Stimulated activated CD4-positive, alpha-beta T cell treated with anti-CD3 and anti-CD28 coated beads, Interleukin-1b, Interleukin-23, amount 100 ng/mL, for 24 hours (primary cell): ENCODE measurements around the gene DBI.

Experiments used
- DNase-seq, 4 experiments: peaks; one replicate each; pipeline ENCODE4 v3.0.0-alpha.2; 2020; ENCODE audit warnings: low read depth in 4 of 4, low spot score in 1 of 4

The DBI gene

DNA sequence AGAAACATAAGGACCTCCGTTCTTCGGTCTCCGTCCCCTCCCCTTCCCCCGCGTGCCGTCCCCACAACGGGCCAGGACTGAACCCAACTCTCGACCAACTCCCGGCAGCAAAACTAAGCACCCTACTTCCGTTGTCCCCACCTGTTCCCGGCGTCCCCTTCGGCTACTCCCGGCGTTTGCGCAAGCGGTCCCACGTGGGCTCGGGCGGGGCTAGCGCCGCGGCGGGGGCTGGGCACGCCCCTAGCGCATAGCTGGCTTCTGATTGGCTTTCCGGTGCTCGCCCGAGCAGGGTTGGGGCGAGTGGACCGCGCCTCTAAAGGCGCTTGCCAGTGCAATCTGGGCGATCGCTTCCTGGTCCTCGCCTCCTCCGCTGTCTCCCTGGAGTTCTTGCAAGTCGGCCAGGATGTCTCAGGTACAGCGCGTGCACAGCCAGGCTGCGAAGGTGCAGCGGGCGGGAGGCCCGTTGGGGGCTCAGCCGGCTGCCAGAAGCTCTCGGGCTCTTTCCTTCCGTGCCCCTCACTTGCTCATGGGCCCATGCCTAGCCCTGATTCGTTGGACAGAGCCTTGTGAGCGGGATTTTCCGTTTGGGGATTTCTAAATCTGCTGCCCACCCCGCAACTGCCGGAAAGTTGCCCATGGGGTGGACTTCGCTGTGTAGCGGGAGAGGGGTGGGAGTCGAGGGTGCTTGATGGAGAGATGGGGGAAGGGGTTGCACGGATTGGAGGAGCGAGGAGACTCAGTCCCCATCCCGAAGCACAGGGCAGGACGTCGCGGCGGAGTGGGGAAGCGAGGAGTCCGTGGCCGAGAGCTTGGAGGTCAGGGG lies at the start of gene DBI, which contains the start of gene C2orf76:
DBI (plus strand) TSS at position 329 of the 823 bp plus-strand sequence; CDS start at position 404, 75 bp downstream.
C2orf76 (minus strand) TSS at position 186 of the 823 bp plus-strand sequence. CDS start 26,875 bp downstream, outside the sequence.
- DNase-seq: peak; percentile 72 to 89 (median 86)

DNA sequence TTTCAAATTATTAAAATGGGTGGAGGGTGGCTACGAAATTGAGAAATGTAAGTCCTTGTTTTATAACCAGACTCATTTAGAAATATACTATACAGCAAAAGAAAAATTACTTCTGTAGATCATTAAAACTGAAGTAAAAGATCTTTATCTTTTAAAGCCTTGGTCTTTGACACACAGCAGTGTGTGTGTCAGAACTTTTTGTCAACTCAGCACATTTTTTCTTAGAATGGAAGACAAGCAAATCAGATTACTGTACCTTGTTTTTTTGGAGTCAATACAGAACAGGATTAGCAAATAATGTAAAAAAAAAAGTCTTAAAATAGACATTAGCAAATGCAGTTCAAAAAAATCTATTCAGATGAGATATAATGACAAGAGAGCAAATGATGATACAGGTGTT lies 49.2 kb upstream of the DBI start:
- DNase-seq: no peak

GRCh38 chr2:119319593-119319992 lies 47.2 kb upstream of the DBI start:
- DNase-seq: no peak

DNA sequence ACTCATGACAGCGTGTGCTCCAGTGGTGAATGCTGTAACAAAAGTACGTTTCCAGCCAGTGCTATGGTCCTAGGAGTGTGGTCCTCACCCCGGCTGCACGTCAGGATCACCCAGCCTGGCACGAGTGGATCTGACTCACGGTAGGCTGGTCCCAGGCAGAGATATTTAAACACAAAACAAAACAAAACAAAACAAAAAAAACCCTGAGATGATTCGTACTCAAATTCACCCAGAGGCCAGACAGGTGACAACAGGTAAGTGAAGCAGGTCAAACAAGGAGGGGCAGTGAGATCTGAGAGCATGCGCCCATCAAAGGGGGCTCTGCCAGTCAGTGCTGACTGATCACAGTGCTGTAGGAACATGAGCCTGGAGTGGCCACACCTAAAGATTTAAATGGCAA lies 43.3 kb upstream of the DBI start:
- no peak for DNase-seq

GRCh38 chr2:119324685-119325270 lies 42.0 kb upstream of the DBI start:
- DNase-seq: no peak

GRCh38 chr2:119326938-119327337 lies 39.8 kb upstream of the DBI start:
- no peak for DNase-seq

- DNase-seq: no peak
Observed at GRCh38 chr2:119327431-119327830, 39.3 kb upstream of the DBI start.

- no peak for DNase-seq
Observed at GRCh38 chr2:119332953-119333352, 33.8 kb upstream of the DBI start.

DNA sequence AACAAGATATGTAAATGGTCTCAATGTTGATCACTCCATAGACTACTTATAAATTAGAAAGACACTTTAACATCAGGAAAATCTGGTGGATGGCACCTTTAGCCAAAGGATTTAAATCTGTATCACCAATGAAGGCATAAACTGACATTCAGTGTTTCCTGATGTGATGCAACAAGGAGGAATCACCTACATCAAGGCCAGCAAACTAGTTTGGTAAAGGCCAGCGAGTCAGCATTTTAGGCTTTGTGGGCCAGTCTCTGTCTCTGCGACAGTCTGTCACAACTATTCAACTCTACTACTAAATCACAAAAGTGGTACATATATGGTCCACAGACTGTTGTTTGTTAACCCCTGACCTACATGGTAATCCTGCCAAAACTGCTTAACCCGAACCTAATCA lies 33.4 kb upstream of the DBI start:
- no peak for DNase-seq

- no peak for DNase-seq
Observed at GRCh38 chr2:119333833-119334232, 32.9 kb upstream of the DBI start.

- DNase-seq: no peak
Observed at GRCh38 chr2:119337749-119338148, 29.0 kb upstream of the DBI start.

DNA sequence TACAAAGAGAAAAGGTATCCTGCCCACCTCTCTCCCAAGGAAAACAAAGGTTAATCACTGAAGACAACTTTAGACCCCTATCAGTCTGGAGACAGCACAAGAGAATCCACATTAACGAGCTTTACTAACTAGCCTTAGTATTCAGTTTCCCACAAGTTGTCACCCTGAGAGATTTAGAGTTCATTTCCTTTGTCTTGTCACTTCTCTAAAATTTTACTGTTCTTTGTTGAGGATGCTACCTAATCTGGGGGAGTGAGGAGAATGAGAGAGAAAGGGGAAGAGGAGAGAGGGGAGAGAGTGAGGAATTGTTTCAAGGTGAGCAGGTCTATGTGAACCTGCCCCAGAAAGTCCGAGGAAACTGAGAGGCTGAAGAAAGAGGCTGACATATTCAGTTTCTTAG lies 28.5 kb upstream of the DBI start:
- DNase-seq: no peak

GRCh38 chr2:119338826-119339561 lies 27.8 kb upstream of the DBI start:
- DNase-seq: no peak

DNA sequence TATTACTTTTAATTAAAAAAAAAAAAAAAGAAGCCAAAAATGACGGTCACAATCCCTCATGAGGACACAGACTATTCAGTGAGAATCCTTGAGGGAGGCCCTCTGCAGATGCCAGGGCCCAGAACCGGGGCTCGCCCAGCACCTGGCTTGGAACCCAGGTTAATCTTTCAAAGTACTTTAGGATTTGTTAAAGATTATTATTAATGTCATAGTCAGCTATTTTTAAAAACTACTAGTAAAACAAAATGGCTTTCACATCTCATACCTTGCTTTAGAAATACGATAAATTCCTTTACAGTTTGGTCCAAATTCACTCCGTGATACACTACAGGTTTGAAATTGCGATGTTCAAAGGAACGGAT lies 27.2 kb upstream of the DBI start:
- DNase-seq: no peak

GRCh38 chr2:119341684-119342083 lies 25.1 kb upstream of the DBI start:
- DNase-seq: no peak

GRCh38 chr2:119349289-119349688 lies 17.5 kb upstream of the DBI start:
- DNase-seq: no peak

GRCh38 chr2:119350311-119350998 lies 16.3 kb upstream of the DBI start:
- DNase-seq: no peak

DNA sequence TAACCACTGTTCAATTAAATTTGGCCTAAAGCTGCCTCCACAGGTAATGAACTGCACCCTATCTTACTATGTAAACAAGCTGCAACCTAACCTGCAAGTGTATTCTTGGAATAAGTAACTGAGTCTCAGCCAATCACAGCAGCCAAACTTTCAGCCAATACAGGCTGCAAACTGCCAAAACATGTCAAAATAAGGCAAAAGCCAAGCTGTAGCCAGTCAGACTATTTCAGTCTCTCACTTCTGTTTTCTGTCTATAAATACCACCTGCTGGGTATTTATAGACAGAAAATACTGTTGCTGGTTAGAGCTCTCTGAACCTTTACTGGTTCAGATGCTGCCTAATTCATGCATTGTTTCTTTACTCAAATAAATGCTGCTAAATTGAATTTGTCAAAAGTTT lies 14.4 kb upstream of the DBI start:
- no peak for DNase-seq

- no peak for DNase-seq
Observed at GRCh38 chr2:119354860-119355259, 11.9 kb upstream of the DBI start.

DNA sequence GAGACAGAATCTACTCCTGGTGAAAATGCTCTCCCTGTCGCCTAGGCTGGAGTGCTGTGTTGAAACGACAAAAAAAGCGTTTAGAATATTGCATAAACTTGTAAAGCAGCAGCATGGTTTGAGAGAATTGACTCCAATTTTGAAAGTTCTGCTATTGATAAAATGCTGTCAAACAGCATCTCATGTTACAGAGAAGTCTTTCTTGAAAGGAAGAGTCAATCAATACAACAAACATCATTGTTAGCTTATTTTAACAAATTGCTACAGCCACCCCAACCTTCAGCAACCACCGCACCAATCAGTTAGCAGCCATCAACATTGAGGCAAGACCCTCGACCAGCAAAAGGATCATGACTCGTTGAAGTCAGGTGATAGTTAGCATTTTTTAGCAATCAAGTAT lies 7.0 kb upstream of the DBI start:
- DNase-seq: no peak

DNA sequence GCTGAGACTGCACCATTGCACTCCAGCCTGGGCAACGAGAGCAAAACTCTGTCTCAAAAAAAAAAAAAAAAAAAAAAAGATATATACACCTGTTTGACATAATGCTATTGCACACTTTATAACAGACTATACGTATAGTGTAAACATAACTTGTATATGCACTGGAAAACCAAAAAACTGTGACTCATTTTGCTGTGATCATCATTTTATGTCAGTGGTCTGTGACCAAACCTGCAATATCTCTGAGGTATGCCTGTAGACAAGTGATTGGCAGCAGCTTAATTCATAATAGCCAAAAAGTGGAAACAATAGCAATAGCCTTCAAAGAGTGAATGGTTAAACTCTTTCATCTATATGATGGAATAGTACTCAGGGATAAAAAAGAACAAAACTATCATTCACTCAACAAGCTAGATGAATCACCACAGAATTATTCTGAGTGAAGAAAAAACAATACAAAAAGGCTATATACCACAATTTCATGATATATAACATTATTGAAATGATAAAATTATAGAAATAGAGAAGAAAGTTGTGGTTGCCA lies 6.3 kb upstream of the DBI start:
- DNase-seq: no peak
